Measurements from ENCODE around the gene ADD1.

- no peak for TF ChIP-seq YY1 (IDR thresholded peaks at IDR 0.05)
- TF ChIP-seq CTCF (IDR thresholded peaks at IDR 0.05; ENCODE audit: low read depth, low read length, missing input control), result no peak
- TF ChIP-seq ATF3 (IDR thresholded peaks at IDR 0.05), result no peak
- TF ChIP-seq SP1 (IDR thresholded peaks at IDR 0.05), result no peak
- no peak for TF ChIP-seq RXRA (IDR thresholded peaks at IDR 0.05)
- TF ChIP-seq TAF1 (conservative IDR thresholded peaks at IDR 0.05), result no peak
- TF ChIP-seq MAX (IDR thresholded peaks at IDR 0.05), result no peak
Measured at GRCh38 chr4:2814627-2815270, 28.9 kb upstream of the ADD1 start.
